ENCODE data around the gene TTLL5.
A peak's percentile ranks its signal among the peaks of the same experiment; 100 is the strongest.

- TF ChIP-seq, protein P1, sequence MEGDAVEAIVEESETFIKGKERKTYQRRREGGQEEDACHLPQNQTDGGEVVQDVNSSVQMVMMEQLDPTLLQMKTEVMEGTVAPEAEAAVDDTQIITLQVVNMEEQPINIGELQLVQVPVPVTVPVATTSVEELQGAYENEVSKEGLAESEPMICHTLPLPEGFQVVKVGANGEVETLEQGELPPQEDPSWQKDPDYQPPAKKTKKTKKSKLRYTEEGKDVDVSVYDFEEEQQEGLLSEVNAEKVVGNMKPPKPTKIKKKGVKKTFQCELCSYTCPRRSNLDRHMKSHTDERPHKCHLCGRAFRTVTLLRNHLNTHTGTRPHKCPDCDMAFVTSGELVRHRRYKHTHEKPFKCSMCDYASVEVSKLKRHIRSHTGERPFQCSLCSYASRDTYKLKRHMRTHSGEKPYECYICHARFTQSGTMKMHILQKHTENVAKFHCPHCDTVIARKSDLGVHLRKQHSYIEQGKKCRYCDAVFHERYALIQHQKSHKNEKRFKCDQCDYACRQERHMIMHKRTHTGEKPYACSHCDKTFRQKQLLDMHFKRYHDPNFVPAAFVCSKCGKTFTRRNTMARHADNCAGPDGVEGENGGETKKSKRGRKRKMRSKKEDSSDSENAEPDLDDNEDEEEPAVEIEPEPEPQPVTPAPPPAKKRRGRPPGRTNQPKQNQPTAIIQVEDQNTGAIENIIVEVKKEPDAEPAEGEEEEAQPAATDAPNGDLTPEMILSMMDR (IDR thresholded peaks at IDR 0.05), result no peak
- TF ChIP-seq POLR2A (IDR thresholded peaks at IDR 0.05) (no peak), POLR2AphosphoS5 (IDR thresholded peaks at IDR 0.05) (peak in 1 of 3 donors; percentile 60)
Measured at GRCh38 chr14:75995372-75996041, 334.5 kb downstream of the TTLL5 start.
